Nephron (organoid): ENCODE results near the gene SAMD5.

Source experiments
- H3K27ac Mint-ChIP-seq, 3 experiments: 2 replicates each; pipeline ENCODE4 v1.8.0; 2020; ENCODE audit warnings: mixed read lengths in 3 of 3, mild to moderate bottlenecking in 2 of 3, moderate library complexity in 1 of 3
- H3K27me3 Mint-ChIP-seq: 2 replicates; pipeline ENCODE4 v1.8.0; 2021; ENCODE audit warnings: low read depth, mild to moderate bottlenecking, moderate library complexity, mixed read lengths
- H3K36me3 Mint-ChIP-seq: 2 replicates; pipeline ENCODE4 v1.8.0; 2020; ENCODE audit warnings: low read depth, mixed read lengths
- H3K4me1 Mint-ChIP-seq: 2 replicates; pipeline ENCODE4 v1.8.0; 2020; ENCODE audit warnings: mixed read lengths
- H3K4me3 Mint-ChIP-seq, 3 experiments: 2 replicates each; pipeline ENCODE4 v1.8.0; 2020; ENCODE audit warnings: mild to moderate bottlenecking in 3 of 3, mixed read lengths in 3 of 3, moderate library complexity in 2 of 3
- H3K9me3 Mint-ChIP-seq: 2 replicates; pipeline ENCODE4 v1.8.0; 2020; ENCODE audit warnings: mixed read lengths
- TF ChIP-seq, protein P1 (sequence below), 3 experiments: fragments of 200-600 bp; sonication (generic); IDR thresholded peaks; one replicate each; pipeline ENCODE4 v1.5.0; 2021; ENCODE audit warnings: antibody characterized with exemption in 3 of 3; ENCODE audit not compliant: unreplicated experiment in 3 of 3

The SAMD5 gene

DNA sequence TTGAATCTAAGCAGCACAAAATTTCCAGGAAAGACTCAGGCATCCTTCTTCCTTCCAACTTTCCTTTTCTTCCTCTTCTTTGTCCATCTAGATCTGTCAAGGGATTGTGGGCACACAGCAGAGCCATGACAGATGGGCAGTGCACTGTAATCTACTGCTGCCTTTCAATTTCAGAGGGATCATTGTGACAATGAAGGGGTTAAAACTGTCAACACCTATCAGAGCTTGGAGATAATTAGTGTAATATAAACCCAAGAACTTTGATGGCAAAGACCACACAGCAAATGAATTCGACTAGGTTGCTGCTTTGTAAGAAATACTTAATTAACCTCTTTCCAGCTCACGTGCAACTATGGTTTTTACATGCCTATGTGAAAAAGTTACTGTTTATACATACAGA, 55.0 kb downstream of the SAMD5 start:
- Mint-ChIP-seq H3K27me3 (peaks cover 3% of the 10 kb centered on the region), H3K36me3 (peaks cover 3% of the 10 kb centered on the region), H3K9me3 (no peaks in the 10 kb centered on the region), H3K4me1 (peaks cover 48% of the 10 kb centered on the region), H3K27ac (no peak overlapping the region), H3K4me3 (no peak overlapping the region)
- TF ChIP-seq, protein P1, sequence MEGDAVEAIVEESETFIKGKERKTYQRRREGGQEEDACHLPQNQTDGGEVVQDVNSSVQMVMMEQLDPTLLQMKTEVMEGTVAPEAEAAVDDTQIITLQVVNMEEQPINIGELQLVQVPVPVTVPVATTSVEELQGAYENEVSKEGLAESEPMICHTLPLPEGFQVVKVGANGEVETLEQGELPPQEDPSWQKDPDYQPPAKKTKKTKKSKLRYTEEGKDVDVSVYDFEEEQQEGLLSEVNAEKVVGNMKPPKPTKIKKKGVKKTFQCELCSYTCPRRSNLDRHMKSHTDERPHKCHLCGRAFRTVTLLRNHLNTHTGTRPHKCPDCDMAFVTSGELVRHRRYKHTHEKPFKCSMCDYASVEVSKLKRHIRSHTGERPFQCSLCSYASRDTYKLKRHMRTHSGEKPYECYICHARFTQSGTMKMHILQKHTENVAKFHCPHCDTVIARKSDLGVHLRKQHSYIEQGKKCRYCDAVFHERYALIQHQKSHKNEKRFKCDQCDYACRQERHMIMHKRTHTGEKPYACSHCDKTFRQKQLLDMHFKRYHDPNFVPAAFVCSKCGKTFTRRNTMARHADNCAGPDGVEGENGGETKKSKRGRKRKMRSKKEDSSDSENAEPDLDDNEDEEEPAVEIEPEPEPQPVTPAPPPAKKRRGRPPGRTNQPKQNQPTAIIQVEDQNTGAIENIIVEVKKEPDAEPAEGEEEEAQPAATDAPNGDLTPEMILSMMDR (IDR thresholded peaks at IDR 0.05; ENCODE audit: unreplicated experiment in 3 of 3): no peak

DNA sequence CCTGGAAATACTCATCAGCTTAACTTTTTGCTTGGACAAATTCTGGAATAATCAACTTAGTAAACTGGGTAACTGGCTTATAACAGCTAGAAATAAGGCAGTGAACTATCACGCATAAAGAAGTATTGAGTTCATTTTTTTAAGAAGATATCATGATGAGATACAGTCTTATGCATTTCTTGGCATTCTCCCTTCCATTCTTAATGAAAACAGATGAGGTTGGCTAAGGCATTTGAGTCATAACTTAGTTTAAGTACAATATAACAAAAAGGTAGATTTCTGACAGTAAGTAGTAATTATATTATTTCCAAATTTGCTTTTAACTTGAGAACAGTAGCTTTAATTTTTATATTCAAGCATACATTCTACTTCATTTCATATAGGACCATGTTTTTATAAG, 56.1 kb downstream of the SAMD5 start:
- Mint-ChIP-seq H3K4me3 (no peak overlapping the region), H3K9me3 (no peaks in the 10 kb centered on the region), H3K4me1 (peaks cover 37% of the 10 kb centered on the region), H3K27ac (no peak overlapping the region), H3K27me3 (peaks cover 3% of the 10 kb centered on the region), H3K36me3 (no peaks in the 10 kb centered on the region)
- TF ChIP-seq, protein P1 (IDR thresholded peaks at IDR 0.05; ENCODE audit: unreplicated experiment in 3 of 3): no peak

DNA sequence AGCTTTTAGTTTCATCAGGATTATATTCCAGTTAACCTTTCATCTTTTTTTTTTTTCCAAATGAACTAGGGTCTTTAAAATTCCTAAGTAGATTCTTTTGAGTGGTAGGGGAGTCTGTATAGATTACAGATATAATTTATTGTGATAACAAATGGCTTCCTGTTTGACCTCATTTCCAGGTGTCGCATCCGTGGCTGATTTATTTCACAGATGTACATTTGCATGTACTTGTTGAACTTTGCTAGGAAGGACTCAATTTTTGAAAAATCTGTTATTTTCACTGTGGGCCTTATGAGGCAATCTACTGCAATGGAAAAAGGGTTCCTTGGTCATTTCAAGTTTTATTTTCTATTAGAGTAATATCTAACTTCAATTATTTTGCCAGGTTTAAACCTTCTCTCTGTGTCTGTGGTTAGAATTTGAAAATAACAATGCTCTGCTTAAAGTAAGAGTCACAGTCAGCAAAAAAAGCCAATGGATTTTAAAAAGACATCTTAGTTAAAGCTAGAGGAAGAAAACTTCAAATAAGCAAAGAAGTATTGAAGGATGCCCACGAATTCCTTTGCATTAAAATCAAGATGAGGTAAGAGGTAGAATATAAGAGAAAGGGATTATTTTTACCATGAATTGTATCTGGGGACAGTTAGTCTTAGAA, 57.9 kb downstream of the SAMD5 start:
- Mint-ChIP-seq H3K4me1 (peaks cover 26% of the 10 kb centered on the region), H3K27ac (no peak overlapping the region), H3K9me3 (no peaks in the 10 kb centered on the region), H3K27me3 (peaks cover 3% of the 10 kb centered on the region), H3K36me3 (no peaks in the 10 kb centered on the region), H3K4me3 (no peak overlapping the region)
- TF ChIP-seq, protein P1 (IDR thresholded peaks at IDR 0.05; ENCODE audit: unreplicated experiment in 3 of 3): no peak

- no peaks in the 10 kb centered on the region for H3K36me3 Mint-ChIP-seq
- H3K9me3 Mint-ChIP-seq: no peaks in the 10 kb centered on the region
Observed at GRCh38 chr6:147567141-147567805, 58.8 kb downstream of the SAMD5 start.

GRCh38 chr6:147569788-147570187, 61.3 kb downstream of the SAMD5 start:
- Mint-ChIP-seq H3K9me3 (no peaks in the 10 kb centered on the region), H3K36me3 (no peaks in the 10 kb centered on the region), H3K4me3 (no peak overlapping the region), H3K27me3 (peaks cover 3% of the 10 kb centered on the region), H3K27ac (no peak overlapping the region), H3K4me1 (peaks cover 16% of the 10 kb centered on the region)
- TF ChIP-seq, protein P1 (IDR thresholded peaks at IDR 0.05; ENCODE audit: unreplicated experiment in 3 of 3): no peak

More at GRCh38 chr6:147567141-147567805, 58.8 kb downstream of the SAMD5 start:
- Mint-ChIP-seq H3K27me3 (peaks cover 3% of the 10 kb centered on the region), H3K27ac (no peak overlapping the region), H3K4me3 (no peak overlapping the region), H3K4me1 (peaks cover 26% of the 10 kb centered on the region)
- TF ChIP-seq, protein P1 (IDR thresholded peaks at IDR 0.05; ENCODE audit: unreplicated experiment in 3 of 3): no peak

- TF ChIP-seq, protein P1 (IDR thresholded peaks at IDR 0.05; ENCODE audit: unreplicated experiment in 3 of 3): no peak
- H3K4me1 Mint-ChIP-seq: peaks cover 18% of the 10 kb centered on the region
- H3K36me3 Mint-ChIP-seq: no peaks in the 10 kb centered on the region
- no peaks in the 10 kb centered on the region for H3K9me3 Mint-ChIP-seq
- H3K4me3 Mint-ChIP-seq: no peak overlapping the region
- no peak overlapping the region for H3K27ac Mint-ChIP-seq
- no peaks in the 10 kb centered on the region for H3K27me3 Mint-ChIP-seq
Observed at GRCh38 chr6:147570681-147571080, 62.2 kb downstream of the SAMD5 start.
